Stomach (tissue), 4 donors: ENCODE data around the gene DUOXA1.

Experiments
- EP300 ChIP-seq: sonication (generic); formaldehyde crosslinking; IDR thresholded peaks from one replicate; pipeline ENCODE4 v1.6.1; 2017; ENCODE audit warnings: antibody characterized with exemption
- POLR2A ChIP-seq, 4 donors: fragments of 450-650 bp; IDR thresholded peaks; one replicate each; pipeline ENCODE4 v1.6.1; 2016; ENCODE audit warnings: antibody characterized with exemption in 4 of 4, control low read depth in 2 of 4, mild to moderate bottlenecking in 1 of 4, moderate library complexity in 1 of 4
- POLR2AphosphoS5 ChIP-seq, 3 donors: sonication (generic); formaldehyde crosslinking; IDR thresholded peaks; one replicate each; pipeline ENCODE4 v1.6.1; 2016; ENCODE audit warnings: antibody characterized with exemption in 3 of 3
- TF ChIP-seq, protein P1 (sequence below), 7 experiments: fragments of 450-650 bp in 4 of 7; fragments of 200-600 bp in 3 of 7; sonication (generic) in 3 of 7; IDR thresholded peaks; one replicate each; pipeline ENCODE4 v1.5.1; 2016 to 2019; ENCODE audit warnings: antibody characterized with exemption in 7 of 7, control low read depth in 2 of 7, mild to moderate bottlenecking in 1 of 7

DNA sequence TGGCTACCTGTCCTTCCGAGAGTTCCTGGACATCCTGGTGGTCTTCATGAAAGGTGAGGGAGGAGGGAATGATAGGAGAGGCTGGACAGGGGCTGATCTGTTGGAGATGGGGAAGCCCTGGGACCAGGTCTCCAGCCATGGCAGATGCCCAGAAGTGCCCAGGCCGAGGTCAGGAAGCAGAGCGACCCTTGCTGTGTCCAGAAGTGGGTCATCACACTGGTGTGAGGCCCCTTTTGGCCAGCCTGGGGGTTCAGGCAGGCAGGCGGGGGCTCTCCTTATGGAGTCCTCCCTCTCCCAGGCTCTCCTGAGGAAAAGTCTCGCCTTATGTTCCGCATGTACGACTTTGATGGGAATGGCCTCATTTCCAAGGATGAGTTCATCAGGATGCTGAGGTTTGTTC lies 17.9 kb upstream of the DUOXA1 start:
- TF ChIP-seq, protein P1, sequence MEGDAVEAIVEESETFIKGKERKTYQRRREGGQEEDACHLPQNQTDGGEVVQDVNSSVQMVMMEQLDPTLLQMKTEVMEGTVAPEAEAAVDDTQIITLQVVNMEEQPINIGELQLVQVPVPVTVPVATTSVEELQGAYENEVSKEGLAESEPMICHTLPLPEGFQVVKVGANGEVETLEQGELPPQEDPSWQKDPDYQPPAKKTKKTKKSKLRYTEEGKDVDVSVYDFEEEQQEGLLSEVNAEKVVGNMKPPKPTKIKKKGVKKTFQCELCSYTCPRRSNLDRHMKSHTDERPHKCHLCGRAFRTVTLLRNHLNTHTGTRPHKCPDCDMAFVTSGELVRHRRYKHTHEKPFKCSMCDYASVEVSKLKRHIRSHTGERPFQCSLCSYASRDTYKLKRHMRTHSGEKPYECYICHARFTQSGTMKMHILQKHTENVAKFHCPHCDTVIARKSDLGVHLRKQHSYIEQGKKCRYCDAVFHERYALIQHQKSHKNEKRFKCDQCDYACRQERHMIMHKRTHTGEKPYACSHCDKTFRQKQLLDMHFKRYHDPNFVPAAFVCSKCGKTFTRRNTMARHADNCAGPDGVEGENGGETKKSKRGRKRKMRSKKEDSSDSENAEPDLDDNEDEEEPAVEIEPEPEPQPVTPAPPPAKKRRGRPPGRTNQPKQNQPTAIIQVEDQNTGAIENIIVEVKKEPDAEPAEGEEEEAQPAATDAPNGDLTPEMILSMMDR (IDR thresholded peaks at IDR 0.05), result no peak
- TF ChIP-seq POLR2AphosphoS5 (IDR thresholded peaks at IDR 0.05), result no peak
- TF ChIP-seq POLR2A (IDR thresholded peaks at IDR 0.05), result no peak
- no peak for TF ChIP-seq EP300
